Heart right ventricle (tissue), 16 donors: Measurements from ENCODE around the gene KSR2. TPM values are rescaled to one million over a fixed set of nuclear protein-coding genes. Genes with fewer than 3 reads are reported as not detected.

ENCODE experiments used
- ATAC-seq, 8 donors: fragments of 200-7000 bp; cut with Tn5 transposase; one replicate each; pipeline ENCODE4 v1.9.1; 2020; ENCODE audit warnings: mild to moderate bottlenecking in 8 of 8, moderate library complexity in 8 of 8, moderate number of reproducible peaks in 1 of 8
- DNase-seq, 2 donors: peaks; one replicate each; pipeline ENCODE4 v3.0.0-alpha.2; 2020
- H3K27ac ChIP-seq, 10 donors: fragments of 200-600 bp; sonication (generic) in 2 of 10; one replicate each; pipeline versions ENCODE4 v1.5.0 to v1.8.0; 2020 to 2022; ENCODE audit warnings: mild to moderate bottlenecking in 3 of 10
- H3K27me3 ChIP-seq, 7 donors: fragments of 200-600 bp; one replicate each; pipeline ENCODE4 v1.8.0; 2021 to 2022; ENCODE audit warnings: mild to moderate bottlenecking in 2 of 7
- H3K36me3 ChIP-seq, 9 donors: fragments of 200-600 bp; sonication (generic) in 1 of 9; one replicate each; pipeline versions ENCODE4 v1.5.0 to v1.8.0; 2020 to 2022; ENCODE audit warnings: mild to moderate bottlenecking in 2 of 9
- H3K4me1 ChIP-seq, 9 donors: fragments of 200-600 bp; sonication (generic) in 1 of 9; one replicate each; pipeline versions ENCODE4 v1.5.0 to v1.8.0; 2020 to 2022; ENCODE audit warnings: mild to moderate bottlenecking in 4 of 9
- H3K4me3 ChIP-seq, 10 donors: fragments of 200-600 bp; sonication (generic) in 2 of 10; one replicate each; pipeline versions ENCODE4 v1.5.0 to v1.8.0; 2020 to 2022; ENCODE audit warnings: mild to moderate bottlenecking in 7 of 10, moderate library complexity in 2 of 10
- H3K9me3 ChIP-seq, 11 donors: fragments of 200-600 bp in 10 of 11; sonication (generic) in 2 of 11; one replicate each; pipeline versions ENCODE4 v1.5.0 to v1.8.0; 2013 to 2022; ENCODE audit warnings: mild to moderate bottlenecking in 2 of 11, control low read depth in 1 of 11, moderate library complexity in 1 of 11
- WGBS, 2 donors: extraction: QIAGEN DNeasy Blood & Tissue Kit; methylation state at CpG; one replicate each; pipeline ENCODE4 v1.1.7; 2013; ENCODE audit warnings: inconsistent platforms in 1 of 2; 5-methylcytosine and 5-hydroxymethylcytosine counted together
- intact Hi-C, 10 donors: fragments of 100-400 bp; cut with DNase I; formaldehyde crosslinking; loops; one replicate each; pipeline versions ENCODE4 v1.11.1 to v1.14.2; 2022
- polyA plus RNA-seq, 2 donors: library from polyadenylated mRNA; stranded (reverse); fragments of 200-250 nt; gene quantifications; one replicate each; pipeline ENCODE4 v1.2.3, GENCODE V29; 2013
- total RNA-seq, 10 donors: library from RNA; stranded (reverse); fragmentation: NEBNext Ultra II Directional in 3 of 10; extraction: Animal tissue kit (Norgen Biotek cat#: 25700) in 3 of 10; gene quantifications; one replicate each; pipeline versions ENCODE4 v1.2.1 to v1.2.4, GENCODE V29; 2021 to 2023
- TF ChIP-seq, protein P1 (sequence below), 9 donors: fragments of 200-600 bp; sonication (generic) in 2 of 9; IDR thresholded peaks; one replicate each; pipeline versions ENCODE4 v1.5.0 to v1.8.0; 2021 to 2022; ENCODE audit warnings: antibody characterized with exemption in 9 of 9, mild to moderate bottlenecking in 5 of 9, moderate library complexity in 1 of 9
- donor health status: Arrhythmogenic right ventricular cardiomyopathy.
- donor health status: ischemic (EF 13 %, LVEDD 7.1; RV severe dilation, severe dysfunction).
- donor health status: healthy with polysubstance abuse.
- donor health status: DM: no; HTN: yes; CAD: no.
- donor health status: DM: no; HTN: no; CAD: no.
- donor health status: ischemic (EF 25% LVEDD 6.9; RV normal size, moderate dysfunction).
- donor health status: ischemic (EF 25% LVEDD 5.7; RV mildly dilated, moderate dysfunction).
- donor health status: healthy.
- donor health status: DM: yes; HTN: yes; CAD: no.
- donor health status: Ischemic cardiomyopathy.
- donor health status: ischemic (EF 35%, LVEDD 5.7; RV mildly dilated, moderate dysfunction).
- donor health status: nonischemic (EF 11% LVEDD 7.7; RV severe dilation, severe dysfunction).
- donor health status: DM: yes; HTN: yes; CAD: no.
- donor health status: PGD.
- donor health status: ischemic (EF 29% LVEDD 5.4; RV normal size, mild dysfunction).
- donor health status: nonischemic (EF 23%, LVEDD 6.1; RV moderate dilation, normal function).

KSR2 gene
- total and polyA plus RNA-seq, 12 donors = 0.02 TPM; not detected in 9

DNA sequence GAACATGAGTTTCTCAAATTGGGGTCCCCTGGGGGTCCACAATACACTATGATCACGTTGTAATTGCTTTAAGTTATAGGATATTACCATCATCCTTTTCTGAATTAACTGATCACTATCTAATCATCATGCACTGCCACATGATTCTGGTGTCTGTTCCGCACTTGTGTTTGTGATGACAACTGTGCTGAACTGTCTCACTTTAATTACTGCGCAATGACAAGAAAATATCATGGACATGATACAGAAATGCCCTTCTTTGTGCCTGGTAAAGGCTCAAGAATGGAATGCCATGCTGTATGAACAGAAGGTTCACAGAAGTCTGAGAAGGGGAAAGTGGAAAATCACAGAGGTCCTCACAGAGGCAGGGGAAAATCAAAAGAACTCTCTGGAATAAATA is 541.6 kb downstream of the KSR2 start:
- intact Hi-C loops = no loop called here
- Histone ChIP-seq H3K27ac (no peak overlapping the region), H3K36me3 (no peaks in the 10 kb centered on the region), H3K27me3 (no peaks in the 10 kb centered on the region), H3K9me3 (peaks cover 0 to 7% (median 0%) of the 10 kb centered on the region in 11 donors), H3K4me1 (no peaks in the 10 kb centered on the region), H3K4me3 (no peak overlapping the region)
- WGBS, 2 donors = 65 to 68% methylated on average over 3 of the region's 3 CpGs
- DNase-seq (no peak), ATAC-seq (no peak)
- TF ChIP-seq, protein P1, sequence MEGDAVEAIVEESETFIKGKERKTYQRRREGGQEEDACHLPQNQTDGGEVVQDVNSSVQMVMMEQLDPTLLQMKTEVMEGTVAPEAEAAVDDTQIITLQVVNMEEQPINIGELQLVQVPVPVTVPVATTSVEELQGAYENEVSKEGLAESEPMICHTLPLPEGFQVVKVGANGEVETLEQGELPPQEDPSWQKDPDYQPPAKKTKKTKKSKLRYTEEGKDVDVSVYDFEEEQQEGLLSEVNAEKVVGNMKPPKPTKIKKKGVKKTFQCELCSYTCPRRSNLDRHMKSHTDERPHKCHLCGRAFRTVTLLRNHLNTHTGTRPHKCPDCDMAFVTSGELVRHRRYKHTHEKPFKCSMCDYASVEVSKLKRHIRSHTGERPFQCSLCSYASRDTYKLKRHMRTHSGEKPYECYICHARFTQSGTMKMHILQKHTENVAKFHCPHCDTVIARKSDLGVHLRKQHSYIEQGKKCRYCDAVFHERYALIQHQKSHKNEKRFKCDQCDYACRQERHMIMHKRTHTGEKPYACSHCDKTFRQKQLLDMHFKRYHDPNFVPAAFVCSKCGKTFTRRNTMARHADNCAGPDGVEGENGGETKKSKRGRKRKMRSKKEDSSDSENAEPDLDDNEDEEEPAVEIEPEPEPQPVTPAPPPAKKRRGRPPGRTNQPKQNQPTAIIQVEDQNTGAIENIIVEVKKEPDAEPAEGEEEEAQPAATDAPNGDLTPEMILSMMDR (IDR thresholded peaks at IDR 0.05) = no peak

DNA sequence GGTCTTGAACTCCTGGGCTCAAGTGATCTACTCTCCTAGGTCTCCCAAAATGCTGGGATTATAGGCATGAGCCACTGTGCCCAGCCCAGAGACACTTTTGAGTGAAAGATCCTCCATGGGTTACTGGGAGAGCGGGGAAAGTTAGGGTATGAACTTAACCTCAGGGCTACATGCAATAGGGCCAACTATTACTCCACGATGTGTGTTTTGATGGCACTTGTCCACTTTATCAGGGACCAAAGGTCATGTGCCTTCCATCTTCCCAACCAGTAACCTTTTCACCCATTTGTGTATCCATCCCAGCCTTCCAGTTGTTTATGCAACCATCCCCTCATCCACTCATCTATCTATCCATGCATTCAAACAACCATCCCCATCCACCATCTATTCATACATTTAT is 546.8 kb downstream of the KSR2 start:
- Histone ChIP-seq H3K27me3 (peaks cover 0 to 13% (median 0%) of the 10 kb centered on the region in 7 donors), H3K4me1 (no peaks in the 10 kb centered on the region), H3K9me3 (peaks cover 0 to 7% (median 0%) of the 10 kb centered on the region in 11 donors), H3K27ac (no peak overlapping the region), H3K4me3 (no peak overlapping the region), H3K36me3 (no peaks in the 10 kb centered on the region)
- DNase-seq = no peak
- 86 to 90% methylated on average over 2 of the region's 2 CpGs for WGBS, 2 donors
- TF ChIP-seq, protein P1 (IDR thresholded peaks at IDR 0.05) = no peak
- intact Hi-C loops = no loop called here
- no peak for ATAC-seq

DNA sequence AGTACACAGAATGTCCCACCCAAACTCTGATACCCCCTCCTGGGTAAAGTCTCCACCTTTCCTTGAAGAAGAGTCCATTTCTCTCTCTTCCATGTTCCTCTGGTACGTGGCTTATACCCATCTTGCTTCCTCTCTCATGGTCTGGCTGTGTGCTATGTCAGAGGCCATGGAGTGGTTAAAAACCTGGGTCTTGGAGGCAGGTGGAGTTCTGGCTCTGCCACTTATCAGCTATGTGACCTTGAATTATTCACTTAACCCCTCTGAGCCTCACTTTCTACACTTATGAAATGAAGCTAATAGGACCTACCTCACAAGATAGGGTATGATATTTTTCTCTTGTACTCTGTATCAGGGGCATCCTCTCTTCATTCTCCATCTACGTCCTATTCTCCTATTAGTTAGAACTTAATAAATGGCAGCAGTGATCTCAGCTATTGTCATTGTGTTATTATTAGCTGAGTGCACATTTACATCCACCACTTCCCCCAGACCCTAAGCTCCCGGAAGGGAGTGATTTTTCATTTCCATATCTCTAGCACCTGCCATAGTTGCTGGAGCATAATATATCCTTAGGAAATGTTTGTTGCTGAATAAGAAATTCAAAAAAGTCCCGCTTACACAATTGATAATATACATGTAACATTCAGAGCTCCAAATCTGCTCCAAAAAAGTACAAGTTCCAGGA is 547.6 kb downstream of the KSR2 start:
- Histone ChIP-seq H3K4me1 (no peaks in the 10 kb centered on the region), H3K27me3 (peaks cover 0 to 17% (median 0%) of the 10 kb centered on the region in 7 donors), H3K36me3 (no peaks in the 10 kb centered on the region), H3K27ac (no peak overlapping the region), H3K4me3 (no peak overlapping the region), H3K9me3 (peaks cover 0 to 7% (median 0%) of the 10 kb centered on the region in 11 donors)
- DNase-seq (no peak), ATAC-seq (no peak)
- intact Hi-C loops = no loop called here
- TF ChIP-seq, protein P1 (IDR thresholded peaks at IDR 0.05) = no peak
- WGBS, 2 donors = 43 to 51% methylated on average over 4 of the region's 4 CpGs

DNA sequence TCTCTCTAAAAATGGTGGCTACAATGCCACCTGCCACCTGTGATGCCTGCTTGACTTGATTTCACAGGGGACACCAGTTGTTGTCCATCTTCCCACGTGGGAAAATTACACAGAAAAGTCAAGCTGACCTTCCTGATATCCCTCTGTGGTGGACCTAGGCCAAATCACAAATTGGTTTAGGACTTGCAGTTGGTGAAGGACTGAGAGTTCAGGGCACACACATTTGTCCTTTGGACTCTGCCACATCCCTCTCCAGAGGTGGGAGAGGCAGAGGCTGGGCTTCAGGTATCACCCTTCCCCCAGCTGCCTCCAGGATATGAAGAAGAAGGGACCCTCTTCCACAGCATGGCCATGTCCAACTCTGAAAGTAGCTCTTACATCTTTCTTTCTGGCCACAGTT is 551.8 kb downstream of the KSR2 start:
- ATAC-seq (no peak), DNase-seq (no peak)
- H3K9me3 ChIP-seq = no peaks in the 10 kb centered on the region
- no peak overlapping the region for H3K27ac ChIP-seq
- H3K4me3 ChIP-seq = no peak overlapping the region
- peaks cover 0 to 17% (median 0%) of the 10 kb centered on the region in 7 donors for H3K27me3 ChIP-seq
- peaks cover 0 to 4% (median 0%) of the 10 kb centered on the region in 9 donors for H3K4me1 ChIP-seq
- intact Hi-C loops = no loop called here
- 20 to 27% methylated on average over 1 of the region's 1 CpG for WGBS, 2 donors
- TF ChIP-seq, protein P1 (IDR thresholded peaks at IDR 0.05) = no peak
- no peaks in the 10 kb centered on the region for H3K36me3 ChIP-seq
